Left kidney (tissue), 2 donors: ENCODE data around the gene S100A12. TPM values are rescaled to one million over a fixed set of nuclear protein-coding genes. Genes with fewer than 3 reads are reported as not detected.
"Not testable (repeated sequence)": the region's sequence is repeated elsewhere in the genome, so short reads cannot be mapped to it uniquely, and the experiment has no call there.

ENCODE experiments used
- DNase-seq: peaks from one replicate; pipeline ENCODE4 v3.0.0-alpha.2; 2013
- polyA plus RNA-seq: library from polyadenylated mRNA; unstranded; fragments of 120-200 nt; gene quantifications from one replicate; pipeline ENCODE4 v1.2.1, GENCODE V29; 2013; ENCODE audit not compliant: insufficient read length

S100A12 gene
- polyA plus RNA-seq, 1 donor, result not detected

- no peak for DNase-seq
Observed at GRCh38 chr1:153353226-153353947, 22.0 kb downstream of the S100A12 start.

GRCh38 chr1:153352523-153352922 lies 22.9 kb downstream of the S100A12 start:
- peak; percentile 56 for DNase-seq

GRCh38 chr1:153350321-153350957 lies 25.0 kb downstream of the S100A12 start:
- DNase-seq, result no peak

- DNase-seq, result no peak
Observed at GRCh38 chr1:153349363-153350320, 25.8 kb downstream of the S100A12 start.

- DNase-seq, result no peak
Observed at GRCh38 chr1:153348511-153349362, 26.7 kb downstream of the S100A12 start, which contains the start of gene PGLYRP4. Gene PGLYRP4 (minus strand): TSS chr1:153348841. CDS start chr1:153347932, 909 bp downstream.

- no peak for DNase-seq
Observed at GRCh38 chr1:153347856-153348255, 27.6 kb downstream of the S100A12 start.

- DNase-seq, result not testable (repeated sequence)
Observed at GRCh38 chr1:153347049-153347448, 28.4 kb downstream of the S100A12 start.

GRCh38 chr1:153346077-153346723 lies 29.2 kb downstream of the S100A12 start:
- no peak for DNase-seq

- DNase-seq, result no peak
Observed at GRCh38 chr1:153345187-153346076, 30.0 kb downstream of the S100A12 start.

GRCh38 chr1:153344718-153345025 lies 30.7 kb downstream of the S100A12 start:
- no peak for DNase-seq

- DNase-seq, result no peak
Observed at GRCh38 chr1:153343811-153344717, 31.4 kb downstream of the S100A12 start.

- no peak for DNase-seq
Observed at GRCh38 chr1:153343040-153343681, 32.3 kb downstream of the S100A12 start.

- DNase-seq, result no peak
Observed at GRCh38 chr1:153342178-153342577, 33.2 kb downstream of the S100A12 start.

GRCh38 chr1:153341431-153341934 lies 33.9 kb downstream of the S100A12 start:
- DNase-seq, result no peak

GRCh38 chr1:153340356-153340755 lies 35.1 kb downstream of the S100A12 start:
- DNase-seq, result no peak

- no peak for DNase-seq
Observed at GRCh38 chr1:153339802-153340201, 35.6 kb downstream of the S100A12 start.

- no peak for DNase-seq
Observed at GRCh38 chr1:153337980-153338853, 37.2 kb downstream of the S100A12 start.
